Endodermal cell (in vitro differentiated cells): ENCODE measurements around the gene DAB1. TPM values are rescaled to one million over a fixed set of nuclear protein-coding genes. Genes with fewer than 3 reads are reported as not detected.
A peak's percentile ranks its signal among the peaks of the same experiment; 100 is the strongest.

Experiments
- DNase-seq: peaks from one replicate; pipeline ENCODE4 v3.0.0-alpha.2; 2017
- H3K27ac ChIP-seq: 2 replicates; pipeline ENCODE4 v1.5.1; 2013; ENCODE audit warnings: mild to moderate bottlenecking, low read depth, low read length, moderate library complexity
- H3K27me3 ChIP-seq: 2 replicates; pipeline ENCODE4 v1.6.1; 2013; ENCODE audit warnings: mild to moderate bottlenecking, low read length, moderate library complexity; ENCODE audit not compliant: insufficient read depth, control insufficient read depth, poor library complexity, severe bottlenecking
- H3K36me3 ChIP-seq: 2 replicates; pipeline ENCODE4 v1.7.0; 2013; ENCODE audit warnings: mild to moderate bottlenecking, low read length, moderate library complexity; ENCODE audit not compliant: control insufficient read depth, insufficient read depth
- H3K4me1 ChIP-seq: one replicate; pipeline ENCODE4 v1.7.0; 2013; ENCODE audit warnings: low read length; ENCODE audit not compliant: control insufficient read depth, insufficient read depth
- H3K4me3 ChIP-seq: 2 replicates; pipeline ENCODE4 v1.5.1; 2013; ENCODE audit warnings: mild to moderate bottlenecking, low read length, moderate library complexity
- H3K9ac ChIP-seq: 2 replicates; pipeline ENCODE4 v1.6.1; 2013; ENCODE audit warnings: mild to moderate bottlenecking, low read length, moderate library complexity; ENCODE audit not compliant: poor library complexity, severe bottlenecking; ENCODE audit errors: extremely low read depth
- H3K9me3 ChIP-seq: 2 replicates; pipeline ENCODE4 v1.6.1; 2013; ENCODE audit warnings: mild to moderate bottlenecking, low read length, moderate library complexity; ENCODE audit not compliant: control insufficient read depth
- H3K27ac Mint-ChIP-seq: 2 replicates; pipeline ENCODE4 v1.8.0; 2020; ENCODE audit warnings: mixed read lengths
- H3K27me3 Mint-ChIP-seq: 2 replicates; pipeline ENCODE4 v1.8.0; 2021; ENCODE audit warnings: mild to moderate bottlenecking, mixed read lengths; ENCODE audit not compliant: insufficient read depth
- H3K36me3 Mint-ChIP-seq: 2 replicates; pipeline ENCODE4 v1.8.0; 2020; ENCODE audit warnings: low read depth, mixed read lengths
- H3K4me1 Mint-ChIP-seq: 2 replicates; pipeline ENCODE4 v1.8.0; 2020; ENCODE audit warnings: mixed read lengths
- H3K4me3 Mint-ChIP-seq: 2 replicates; pipeline ENCODE4 v1.8.0; 2020; ENCODE audit warnings: mild to moderate bottlenecking, moderate library complexity, mixed read lengths
- H3K9me3 Mint-ChIP-seq: 2 replicates; pipeline ENCODE4 v1.8.0; 2020; ENCODE audit warnings: mild to moderate bottlenecking, mixed read lengths
- CTCF ChIP-seq: fragments of 200-600 bp; sonication (generic); conservative IDR thresholded peaks from 2 replicates; pipeline ENCODE4 v1.5.0; 2021; ENCODE audit warnings: antibody characterized with exemption, mild to moderate bottlenecking
- WGBS, 2 experiments: methylation state at CpG; one replicate each; pipeline versions ENCODE4 v1.1.5 to v1.1.7; 2013; ENCODE audit warnings: missing lambda C conversion rate in 2 of 2, mixed read lengths in 1 of 2; ENCODE audit not compliant: insufficient coverage in 1 of 2, insufficient read length in 1 of 2; 5-methylcytosine and 5-hydroxymethylcytosine counted together
- total RNA-seq, 2 donors: library from RNA; stranded (reverse); fragmentation: NEBNext Ultra II Directional in 1 of 2; extraction: Animal tissue kit (Norgen Biotek cat#: 25700) in 1 of 2; gene quantifications; 2 replicates in 1 of 2; 3 replicates in 1 of 2; pipeline ENCODE4 v1.2.1, GENCODE V29; 2021

DAB1 gene
- total RNA-seq, 2 donors from 2014 or later = 32.0 to 36.2 TPM

- no peak overlapping the region for H3K9ac ChIP-seq
- H3K36me3 ChIP-seq = no peaks in the 10 kb centered on the region
- peaks cover 6% of the 10 kb centered on the region for H3K4me1 ChIP-seq
- H3K27me3 Mint-ChIP-seq = peaks cover 8% of the 10 kb centered on the region
- H3K4me1 Mint-ChIP-seq = peaks cover 51% of the 10 kb centered on the region
- H3K27ac ChIP-seq = no peak overlapping the region
- WGBS, 2 experiments = 79% methylated on average over 2 of the region's 2 CpGs; no CpG with 5 or more reads in 1 of the 2 experiments
- DNase-seq = no peak
- no peaks in the 10 kb centered on the region for H3K9me3 ChIP-seq
- no peak overlapping the region for H3K27ac Mint-ChIP-seq
- H3K9me3 Mint-ChIP-seq = no peaks in the 10 kb centered on the region
- no peaks in the 10 kb centered on the region for H3K27me3 ChIP-seq
- H3K4me3 ChIP-seq = no peak overlapping the region
- TF ChIP-seq CTCF = no peak
- no peak overlapping the region for H3K4me3 Mint-ChIP-seq
- no peaks in the 10 kb centered on the region for H3K36me3 Mint-ChIP-seq
Observed at GRCh38 chr1:57202241-57202640, 221.6 kb downstream of the DAB1 start.

- no peak overlapping the region for H3K4me3 ChIP-seq
- no peak overlapping the region for H3K9ac ChIP-seq
- Mint-ChIP-seq H3K27ac (peak overlapping the region; percentile 31), H3K4me1 (peaks cover 29% of the 10 kb centered on the region), H3K4me3 (no peak overlapping the region), H3K9me3 (no peaks in the 10 kb centered on the region), H3K36me3 (no peaks in the 10 kb centered on the region), H3K27me3 (peaks cover 8% of the 10 kb centered on the region)
- H3K36me3 ChIP-seq = no peaks in the 10 kb centered on the region
- no peaks in the 10 kb centered on the region for H3K9me3 ChIP-seq
- no peak overlapping the region for H3K27ac ChIP-seq
- peaks cover 4% of the 10 kb centered on the region for H3K4me1 ChIP-seq
- H3K27me3 ChIP-seq = no peaks in the 10 kb centered on the region
- no peak for DNase-seq
- 37 to 43% methylated on average over 1 of the region's 2 CpGs for WGBS, 2 experiments
- TF ChIP-seq CTCF = no peak
Observed at GRCh38 chr1:57198912-57199311, 224.9 kb downstream of the DAB1 start.

- Histone ChIP-seq H3K36me3 (no peaks in the 10 kb centered on the region), H3K27ac (no peak overlapping the region), H3K9me3 (no peaks in the 10 kb centered on the region), H3K27me3 (no peaks in the 10 kb centered on the region), H3K4me3 (no peak overlapping the region), H3K9ac (no peak overlapping the region), H3K4me1 (no peaks in the 10 kb centered on the region)
- H3K4me1 Mint-ChIP-seq = peaks cover 23% of the 10 kb centered on the region
- H3K9me3 Mint-ChIP-seq = no peaks in the 10 kb centered on the region
- no peak for DNase-seq
- H3K27me3 Mint-ChIP-seq = no peaks in the 10 kb centered on the region
- no peak overlapping the region for H3K27ac Mint-ChIP-seq
- TF ChIP-seq CTCF = no peak
- no peaks in the 10 kb centered on the region for H3K36me3 Mint-ChIP-seq
- H3K4me3 Mint-ChIP-seq = no peak overlapping the region
- WGBS, 2 experiments = 50 to 86% methylated on average over 1 of the region's 1 CpG
Observed at GRCh38 chr1:57195436-57195941, 228.4 kb downstream of the DAB1 start.
